HepG2 (cell line): ENCODE data around the gene ACTR6. TPM values are rescaled to one million over a fixed set of nuclear protein-coding genes. Genes with fewer than 3 reads are reported as not detected.

Experiments
- ATAD3A ChIP-seq: sonication (generic); formaldehyde crosslinking; IDR thresholded peaks from 2 replicates; pipeline ENCODE4 v1.4.0; 2020; ENCODE audit warnings: missing genetic modification reagents
- ATF3 ChIP-seq: sonication (generic); formaldehyde crosslinking; IDR thresholded peaks from 2 replicates; pipeline ENCODE4 v1.4.0; 2020; ENCODE audit warnings: missing genetic modification reagents
- ATF5 ChIP-seq: sonication (generic); formaldehyde crosslinking; IDR thresholded peaks from 2 replicates; pipeline ENCODE4 v1.4.0; 2020; ENCODE audit warnings: mild to moderate bottlenecking, low read depth, missing genetic modification reagents
- BCL6 ChIP-seq: IDR thresholded peaks from 2 replicates; pipeline ENCODE4 v1.6.1; 2016; ENCODE audit warnings: missing genetic modification reagents, missing compliant biosample characterization
- FOXA3 ChIP-seq: IDR thresholded peaks from 2 replicates; pipeline ENCODE4 v1.6.1; 2016; ENCODE audit warnings: missing genetic modification reagents, missing compliant biosample characterization
- GPN1 ChIP-seq: sonication (generic); formaldehyde crosslinking; IDR thresholded peaks from 2 replicates; pipeline ENCODE4 v1.5.1; 2020; ENCODE audit warnings: missing genetic modification reagents, borderline replicate concordance
- HOMEZ ChIP-seq: IDR thresholded peaks from 2 replicates; pipeline ENCODE4 v1.6.1; 2016; ENCODE audit warnings: low read depth
- MTF2 ChIP-seq: sonication (generic); formaldehyde crosslinking; IDR thresholded peaks from 2 replicates; pipeline ENCODE4 v1.5.0; 2020; ENCODE audit warnings: missing genetic modification reagents, borderline replicate concordance
- NR2F6 ChIP-seq, 2 experiments: IDR thresholded peaks; 2 replicates each; pipeline ENCODE4 v1.6.1; 2016; ENCODE audit warnings: antibody characterized with exemption in 1 of 2, mild to moderate bottlenecking in 1 of 2
- PATZ1 ChIP-seq: sonication (generic); formaldehyde crosslinking; IDR thresholded peaks from 2 replicates; pipeline ENCODE4 v1.4.0; 2020; ENCODE audit warnings: missing genetic modification reagents
- PLSCR1 ChIP-seq: sonication (generic); formaldehyde crosslinking; IDR thresholded peaks from 2 replicates; pipeline ENCODE4 v1.5.0; 2020; ENCODE audit warnings: missing genetic modification reagents, mild to moderate bottlenecking, borderline replicate concordance
- PRMT3 ChIP-seq: sonication (generic); formaldehyde crosslinking; IDR thresholded peaks from 2 replicates; pipeline ENCODE4 v1.8.1; 2022; ENCODE audit warnings: low read depth, mild to moderate bottlenecking, moderate library complexity, missing genetic modification reagents, borderline replicate concordance
- RCOR2 ChIP-seq: IDR thresholded peaks from 2 replicates; pipeline ENCODE4 v1.6.1; 2016; ENCODE audit warnings: missing biosample characterization, missing genetic modification reagents
- SKI ChIP-seq: fragments of 450-650 bp; IDR thresholded peaks from one replicate; pipeline ENCODE4 v1.6.1; 2018; ENCODE audit warnings: mild to moderate bottlenecking; ENCODE audit not compliant: partially characterized antibody
- SNAPC2 ChIP-seq: sonication (generic); formaldehyde crosslinking; IDR thresholded peaks from 2 replicates; pipeline ENCODE4 v1.8.1; 2022; ENCODE audit warnings: mild to moderate bottlenecking, missing genetic modification reagents
- STAT6 ChIP-seq: sonication (generic); formaldehyde crosslinking; IDR thresholded peaks from 2 replicates; pipeline ENCODE4 v1.4.0; 2020; ENCODE audit warnings: missing genetic modification reagents, mild to moderate bottlenecking, borderline replicate concordance
- ZFX ChIP-seq: sonication (generic); formaldehyde crosslinking; IDR thresholded peaks from 2 replicates; pipeline ENCODE4 v1.4.0; 2020; ENCODE audit warnings: mild to moderate bottlenecking, low read depth, missing genetic modification reagents, moderate library complexity
- ZNF770 ChIP-seq: sonication (generic); formaldehyde crosslinking; IDR thresholded peaks from 2 replicates; pipeline ENCODE4 v1.5.0; 2020; ENCODE audit warnings: mild to moderate bottlenecking, missing genetic modification reagents
- polyA plus RNA-seq, 8 experiments: library from polyadenylated mRNA; depleted of rRNA in 3 of 8; stranded (reverse) in 7 of 8; unstranded in 1 of 8; fragments of >200 nt; fragmentation: Illumina TruSeq in 4 of 8; extraction: Trizol in 4 of 8; gene quantifications; 2 replicates each; pipeline versions ENCODE4 v1.2.1 to v1.2.3, GENCODE V29; 2011 to 2016; ENCODE audit warnings: low read depth in 4 of 8, missing spikeins in 1 of 8, mixed read lengths in 1 of 8; ENCODE audit not compliant: insufficient read depth in 1 of 8
- total RNA-seq, 5 experiments: library from RNA; depleted of rRNA; stranded (reverse); fragments of >200 nt; fragmentation: Illumina TruSeq; extraction: Trizol; gene quantifications; 2 replicates each; pipeline ENCODE4 v1.2.3, GENCODE V29; 2016; ENCODE audit warnings: low read depth in 1 of 5

Gene ACTR6
- total and polyA plus RNA-seq, 2 of the 13 experiments (the other 11 are each of a cell fraction or from before 2014, with no cell fraction given): 12.9 to 22.4 TPM

- TF ChIP-seq ATF3 (CRISPR knock-in tag) (no peak), BCL6 (0 out of 2 replicates have a peak, but pooled peaks have one; percentile 29), ATF5 (CRISPR knock-in tag) (no peak), SKI (no peak), HOMEZ (CRISPR knock-in tag) (no peak), RCOR2 (CRISPR knock-in tag) (no peak), FOXA3 (no peak), MTF2 (no peak), ZFX (CRISPR knock-in tag) (peak; percentile 22; the same call in 1 of the 2 replicates), PATZ1 (CRISPR knock-in tag) (no peak), ATAD3A (no peak), ZNF770 (CRISPR knock-in tag) (no peak), PRMT3 (CRISPR knock-in tag) (no peak), NR2F6 (IDR thresholded peaks at IDR 0.05) (no peak), NR2F6 (CRISPR knock-in tag; IDR thresholded peaks at IDR 0.05) (no peak), SNAPC2 (no peak), GPN1 (no peak), PLSCR1 (no peak), STAT6 (CRISPR knock-in tag) (no peak)
Measured at GRCh38 chr12:100154474-100155247, 46.0 kb upstream of the ACTR6 start (continued).
